HepG2 (cell line): ENCODE results near the gene PRKAR1B. TPM values are rescaled to one million over a fixed set of nuclear protein-coding genes. Genes with fewer than 3 reads are reported as not detected.
"Not testable (repeated sequence)": the region's sequence is repeated elsewhere in the genome, so short reads cannot be mapped to it uniquely, and the experiment has no call there.

Experiments used
- ATAC-seq: fragments of 200-7000 bp; cut with Tn5 transposase; 3 replicates; pipeline ENCODE4 v1.9.1; 2020; ENCODE audit warnings: mild to moderate bottlenecking, moderate library complexity
- BruUV-seq: library from RNA; stranded (reverse); fragments of 400-500 nt; replicated peaks from 2 replicates; lab custom pipeline; 2021; lab: Mats Ljungman, UMichigan
- CTCF ChIA-PET: fragments of 300-600 bp; formaldehyde crosslinking; extraction: SDS; loops from one replicate; lab custom pipeline; 2021; ENCODE audit warnings: low total read pairs, inconsistent platforms, low intra/inter-chr PET ratio; lab: Yijun Ruan, JAX
- POLR2A ChIA-PET: fragments of 350-600 bp; sonication (Branson Sonifier 250); formaldehyde crosslinking; loops from one replicate; lab custom pipeline; 2020; ENCODE audit warnings: antibody characterized with exemption, inconsistent platforms; lab: Yijun Ruan, JAX
- DNase-seq: peaks from one replicate; pipeline ENCODE4 v3.0.0-alpha.2; 2015; ENCODE audit warnings: low spot score
- FAIRE-seq: peaks from 3 replicates; lab custom pipeline; 2011; peaks lifted over from hg19 to GRCh38; lab: Jason Lieb, UNC
- H2AFZ ChIP-seq: one replicate; pipeline ENCODE4 v1.6.1; 2011; ENCODE audit warnings: low read length, inconsistent platforms
- H3K27ac ChIP-seq: fragments of 300-600 bp; 3 replicates; pipeline ENCODE4 v1.8.0; 2011; ENCODE audit warnings: mixed run types, mild to moderate bottlenecking, mixed read lengths, low read length, inconsistent platforms; ENCODE audit not compliant: insufficient read depth; ENCODE audit errors: extremely low read length
- H3K27me3 ChIP-seq, 2 experiments: fragments of 200-600 bp in 1 of 2; 2 replicates in 1 of 2; 3 replicates in 1 of 2; pipeline versions ENCODE4 v1.6.0 to v1.8.0; 2011; ENCODE audit warnings: low read length in 2 of 2, mild to moderate bottlenecking in 2 of 2, moderate library complexity in 2 of 2, inconsistent platforms in 1 of 2; ENCODE audit not compliant: insufficient read depth in 2 of 2, control insufficient read depth in 1 of 2
- H3K36me3 ChIP-seq, 2 experiments: fragments of 200-600 bp in 1 of 2; replicated peaks in 1 of 2; 2 replicates in 1 of 2; 3 replicates in 1 of 2; pipeline versions ENCODE4 v1.5.1 to v1.8.0; 2011; ENCODE audit warnings: low read length in 2 of 2, inconsistent platforms in 1 of 2; ENCODE audit not compliant: insufficient read depth in 2 of 2, control insufficient read depth in 1 of 2
- H3K4me1 ChIP-seq: 2 replicates; pipeline ENCODE4 v1.5.1; 2012; ENCODE audit warnings: low read length, inconsistent platforms; ENCODE audit not compliant: insufficient read depth
- H3K4me2 ChIP-seq: 2 replicates; pipeline ENCODE4 v1.6.0; 2011; ENCODE audit warnings: low read depth, low read length, inconsistent platforms
- H3K4me3 ChIP-seq, 3 experiments: fragments of 200-600 bp in 1 of 3; sonication (generic), shearing (Covaris generic) in 1 of 3; replicated peaks in 1 of 3; 2 replicates each; pipeline ENCODE4 v1.5.1; 2011 to 2016; ENCODE audit warnings: low read length in 3 of 3, inconsistent platforms in 2 of 3, low read depth in 2 of 3, mild to moderate bottlenecking in 2 of 3, control low read depth in 1 of 3, mixed read lengths in 1 of 3; ENCODE audit not compliant: insufficient read depth in 1 of 3
- H3K79me2 ChIP-seq: one replicate; pipeline ENCODE4 v1.6.1; 2011; ENCODE audit warnings: low read length, inconsistent platforms; ENCODE audit not compliant: insufficient read depth
- H3K9ac ChIP-seq: 2 replicates; pipeline ENCODE4 v1.6.0; 2011; ENCODE audit warnings: mild to moderate bottlenecking, low read depth, low read length, inconsistent platforms; ENCODE audit not compliant: insufficient read depth
- H3K9me3 ChIP-seq: 2 replicates; pipeline ENCODE4 v1.5.1; 2012; ENCODE audit warnings: mild to moderate bottlenecking, low read length
- H4K20me1 ChIP-seq: 2 replicates; pipeline ENCODE4 v1.6.0; 2011; ENCODE audit warnings: inconsistent platforms, mild to moderate bottlenecking, low read length, moderate library complexity; ENCODE audit not compliant: insufficient read depth
- NFE2L1 ChIP-seq: sonication (generic); formaldehyde crosslinking; IDR thresholded peaks from 2 replicates; pipeline ENCODE4 v1.4.0; 2020; ENCODE audit warnings: missing genetic modification reagents, mild to moderate bottlenecking, borderline replicate concordance
- WGBS: methylation state at CpG from one replicate; pipeline ENCODE4 v1.1.6; 2017; ENCODE audit warnings: low lambda C conversion rate; 5-methylcytosine and 5-hydroxymethylcytosine counted together
- in situ Hi-C: cut with HindIII; loops from 2 replicates; pipeline ENCODE4 v1.10.0; 2017; ENCODE audit warnings: low pct_unique_long_range_greater_than_20kb; ENCODE audit not compliant: extremely low pct_ligation_motif_present
- intact Hi-C: fragments of 100-400 bp; cut with micrococcal nuclease; formaldehyde crosslinking; loops from one replicate; pipeline ENCODE4 v1.10.0; 2022; ENCODE audit not compliant: unreplicated experiment
- polyA plus RNA-seq, 8 experiments: library from polyadenylated mRNA; depleted of rRNA in 3 of 8; stranded (reverse) in 7 of 8; unstranded in 1 of 8; fragments of >200 nt; fragmentation: Illumina TruSeq in 4 of 8; extraction: Trizol in 4 of 8; gene quantifications; 2 replicates each; pipeline versions ENCODE4 v1.2.1 to v1.2.3, GENCODE V29; 2011 to 2016; ENCODE audit warnings: low read depth in 4 of 8, missing spikeins in 1 of 8, mixed read lengths in 1 of 8; ENCODE audit not compliant: insufficient read depth in 1 of 8
- total RNA-seq, 5 experiments: library from RNA; depleted of rRNA; stranded (reverse); fragments of >200 nt; fragmentation: Illumina TruSeq; extraction: Trizol; gene quantifications; 2 replicates each; pipeline ENCODE4 v1.2.3, GENCODE V29; 2016; ENCODE audit warnings: low read depth in 1 of 5
- TF ChIP-seq, protein P1 (sequence below): IDR thresholded peaks from 2 replicates; pipeline ENCODE4 v1.6.1; 2016; ENCODE audit warnings: low read depth, control low read depth

Gene PRKAR1B
- total and polyA plus RNA-seq, 2 of the 13 experiments (the other 11 are each of a cell fraction or from before 2014, with no cell fraction given): 7.9 to 28.2 TPM

DNA sequence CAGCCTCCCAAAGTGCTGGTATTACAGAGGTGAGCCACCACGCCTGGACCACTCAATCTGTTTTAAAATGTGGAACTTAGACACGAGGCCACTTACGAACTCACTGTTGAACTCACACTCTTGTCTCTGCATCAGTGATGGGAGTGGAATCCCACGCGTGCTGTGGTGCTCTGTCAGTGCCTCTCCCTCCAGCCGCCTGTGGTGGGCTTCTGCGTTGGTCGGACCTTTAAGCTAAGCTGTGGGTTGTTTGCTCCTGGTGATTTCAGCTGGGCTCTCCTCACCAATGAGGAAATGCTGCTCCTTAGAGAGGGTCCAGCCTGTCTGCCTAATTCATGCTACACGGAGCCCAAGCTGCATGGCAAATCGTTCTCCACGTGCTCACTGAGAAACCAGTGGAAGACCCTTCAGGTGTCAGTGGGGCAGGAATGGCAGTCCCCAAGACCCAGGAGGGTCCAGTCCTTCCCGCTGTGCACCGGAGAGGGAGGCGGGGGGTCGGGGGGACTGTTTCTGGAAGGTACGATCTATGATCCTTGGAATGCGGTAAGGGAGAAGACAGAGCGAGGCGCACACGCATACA, 17.9 kb upstream of the PRKAR1B start (continued):
- TF ChIP-seq, protein P1, sequence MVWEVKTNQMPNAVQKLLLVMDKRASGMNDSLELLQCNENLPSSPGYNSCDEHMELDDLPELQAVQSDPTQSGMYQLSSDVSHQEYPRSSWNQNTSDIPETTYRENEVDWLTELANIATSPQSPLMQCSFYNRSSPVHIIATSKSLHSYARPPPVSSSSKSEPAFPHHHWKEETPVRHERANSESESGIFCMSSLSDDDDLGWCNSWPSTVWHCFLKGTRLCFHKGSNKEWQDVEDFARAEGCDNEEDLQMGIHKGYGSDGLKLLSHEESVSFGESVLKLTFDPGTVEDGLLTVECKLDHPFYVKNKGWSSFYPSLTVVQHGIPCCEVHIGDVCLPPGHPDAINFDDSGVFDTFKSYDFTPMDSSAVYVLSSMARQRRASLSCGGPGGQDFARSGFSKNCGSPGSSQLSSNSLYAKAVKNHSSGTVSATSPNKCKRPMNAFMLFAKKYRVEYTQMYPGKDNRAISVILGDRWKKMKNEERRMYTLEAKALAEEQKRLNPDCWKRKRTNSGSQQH (CRISPR knock-in tag): no peak
- TF ChIP-seq NFE2L1 (CRISPR knock-in tag): no peak

DNA sequence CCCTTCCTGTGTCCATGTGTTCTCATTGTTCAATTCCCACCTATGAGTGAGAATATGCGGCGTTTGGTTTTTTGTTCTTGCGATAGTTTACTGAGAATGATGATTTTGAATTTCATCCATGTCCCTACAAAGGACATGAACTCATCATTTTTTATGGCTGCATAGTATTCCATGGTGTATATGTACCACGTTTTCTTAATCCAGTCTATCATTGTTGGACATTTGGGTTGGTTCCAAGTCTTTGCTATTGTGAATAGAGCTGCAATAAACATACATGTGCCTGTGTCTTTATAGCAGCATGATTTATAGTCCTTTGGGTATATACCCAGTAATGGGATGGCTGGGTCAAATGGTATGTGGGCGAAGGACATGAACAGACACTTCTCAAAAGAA, 17.0 kb upstream of the PRKAR1B start:
- POLR2A ChIA-PET, CTCF ChIA-PET: not testable (repeated sequence)

DNA sequence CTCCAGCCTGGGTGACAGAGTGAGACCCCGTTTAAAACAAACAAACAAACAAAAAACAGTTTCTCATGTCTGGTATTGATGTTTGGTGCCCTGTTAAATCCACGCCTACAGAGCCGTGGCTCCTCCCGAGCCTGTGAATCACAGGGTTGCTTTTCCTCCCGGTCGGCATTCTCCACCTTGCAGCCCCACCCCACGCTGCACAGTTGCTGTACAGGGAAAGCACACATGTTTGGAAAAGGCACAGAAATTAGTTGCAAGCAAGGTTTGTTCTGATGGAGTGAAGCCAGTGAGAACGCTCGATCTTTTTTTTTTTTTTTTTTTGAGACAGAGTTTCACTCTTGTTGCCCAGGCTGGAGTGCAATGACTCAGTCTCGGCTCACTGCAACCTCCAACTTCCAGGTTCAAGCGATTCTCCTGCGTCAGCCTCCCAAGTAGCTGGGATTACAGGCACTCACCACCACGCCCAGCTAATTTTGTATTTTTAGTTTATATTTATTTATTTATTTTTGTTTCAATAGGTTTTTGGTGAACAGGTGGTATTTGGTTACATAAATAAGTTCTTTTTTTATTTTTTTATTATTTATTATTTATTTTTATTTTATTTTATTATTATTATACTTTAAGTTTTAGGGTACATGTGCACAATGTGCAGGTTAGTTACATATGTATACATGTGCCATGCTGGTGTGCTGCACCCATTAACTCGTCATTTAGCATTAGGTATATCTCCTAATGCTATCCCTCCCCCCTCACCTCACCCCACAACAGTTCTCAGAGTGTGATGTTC, 16.5 kb upstream of the PRKAR1B start:
- H3K36me3 ChIP-seq: peaks cover 19 to 51% of the 10 kb centered on the region in 2 experiments; a peak in 4 of 5 replicates
- FAIRE-seq, H3K4me1 ChIP-seq, H3K9ac ChIP-seq, H3K9me3 ChIP-seq, CTCF ChIA-PET, intact Hi-C loops, H3K4me3 ChIP-seq, H3K79me2 ChIP-seq, H3K4me2 ChIP-seq, BruUV-seq, in situ Hi-C loops, H3K27me3 ChIP-seq, H4K20me1 ChIP-seq, ATAC-seq, POLR2A ChIA-PET, H3K27ac ChIP-seq, DNase-seq, H2AFZ ChIP-seq: not testable (repeated sequence)
- 91% methylated on average over 14 of the region's 14 CpGs for WGBS

More for the DNA sequence above, 17.0 kb upstream of the PRKAR1B start:
- H4K20me1 ChIP-seq, H3K9me3 ChIP-seq, H3K79me2 ChIP-seq, BruUV-seq, H3K27ac ChIP-seq, FAIRE-seq, ATAC-seq, H3K4me2 ChIP-seq, DNase-seq, in situ Hi-C loops, intact Hi-C loops, H3K4me1 ChIP-seq, H3K4me3 ChIP-seq, H2AFZ ChIP-seq, H3K9ac ChIP-seq, H3K27me3 ChIP-seq: not testable (repeated sequence)
- WGBS: 97% methylated on average over 5 of the region's 5 CpGs
- peaks cover 17 to 50% of the 10 kb centered on the region in 2 experiments; a peak in 4 of 5 replicates for H3K36me3 ChIP-seq
